Activated CD4-positive, CD25-positive, alpha-beta regulatory T cell treated with anti-CD3 and anti-CD28 coated beads, Interleukin-2, amount 50 U/mL, for 24 hours (primary cell): ENCODE results near the gene SIDT2.
"Not testable (repeated sequence)": the region's sequence is repeated elsewhere in the genome, so short reads cannot be mapped to it uniquely, and the experiment has no call there.

Source experiments
- ATAC-seq, 2 donors: fragments of 150-1000 bp; cut with Tn5 transposase; one replicate each; pipeline ENCODE4 v1.10.0; 2021; ENCODE audit warnings: mild to moderate bottlenecking in 1 of 2, moderate library complexity in 1 of 2

Gene SIDT2

DNA sequence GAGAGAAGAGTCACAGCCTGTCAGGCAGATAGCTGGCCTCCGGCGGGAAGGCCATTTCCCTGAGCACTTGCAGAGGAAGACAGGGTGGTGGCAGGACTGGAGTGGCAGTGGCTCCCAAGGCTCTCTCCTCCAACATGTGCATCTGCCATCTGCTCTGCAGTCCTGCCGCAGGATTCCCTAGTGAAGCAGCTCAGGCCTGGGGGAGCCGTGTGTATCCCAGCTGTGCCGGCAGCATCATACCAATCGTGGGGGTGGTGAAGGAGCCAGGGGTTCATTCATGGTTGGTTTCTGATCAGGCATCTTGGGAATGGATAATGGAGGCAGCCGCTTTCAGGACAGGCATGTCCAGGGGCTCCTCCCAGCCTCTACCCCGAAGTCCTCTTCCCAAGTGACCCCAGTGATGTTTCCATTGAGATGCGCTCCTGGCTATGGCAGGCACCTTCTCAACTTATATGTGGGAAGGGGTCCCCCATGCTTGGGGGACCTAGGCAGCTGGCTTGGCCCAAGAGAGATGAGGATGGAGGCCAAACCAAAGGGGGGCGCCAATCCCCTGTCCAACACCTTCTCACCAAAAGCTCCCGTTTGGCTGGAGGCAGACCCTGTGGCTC, 26.8 kb downstream of the SIDT2 start:
- ATAC-seq: no peak

DNA sequence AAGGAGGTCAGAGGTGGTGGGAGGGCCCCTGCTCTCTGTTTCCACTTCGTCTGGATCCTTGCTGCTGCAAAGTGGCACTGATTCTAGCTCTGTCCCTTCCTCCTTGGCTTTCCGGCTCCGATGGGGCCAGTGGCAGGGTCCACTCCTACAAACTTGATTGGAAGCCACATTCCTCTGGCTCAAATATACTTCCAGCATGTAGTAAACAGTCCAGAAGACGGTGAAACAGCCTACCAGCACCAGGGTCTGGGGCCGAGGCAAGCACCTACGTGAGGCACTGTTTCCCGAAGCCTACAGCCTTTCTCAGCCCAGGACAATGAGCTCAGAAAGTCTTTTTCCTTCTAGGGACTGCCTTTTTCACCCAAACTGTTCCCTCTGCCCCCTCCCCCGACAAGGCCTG, 27.6 kb downstream of the SIDT2 start:
- ATAC-seq: not testable (repeated sequence)

DNA sequence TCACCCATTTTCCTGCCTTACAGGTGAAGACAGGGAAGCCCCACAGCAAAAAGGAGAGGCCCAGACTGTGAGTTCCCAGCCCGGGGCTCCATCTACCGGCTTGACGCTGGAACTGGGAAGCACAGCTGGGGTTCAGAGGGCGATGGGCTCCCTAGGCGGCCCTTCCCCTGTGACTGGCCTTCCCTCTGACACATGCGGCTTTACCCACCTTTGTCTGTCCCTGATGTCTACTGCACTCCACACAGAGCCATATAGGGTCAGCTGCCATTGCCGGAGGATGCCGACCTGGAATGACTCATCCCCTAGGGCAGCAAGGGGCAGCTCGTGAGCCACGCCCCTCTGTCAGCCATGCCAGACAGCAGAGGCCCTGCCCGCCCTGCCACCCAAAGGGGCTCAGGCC, 28.3 kb downstream of the SIDT2 start:
- not testable (repeated sequence) for ATAC-seq

DNA sequence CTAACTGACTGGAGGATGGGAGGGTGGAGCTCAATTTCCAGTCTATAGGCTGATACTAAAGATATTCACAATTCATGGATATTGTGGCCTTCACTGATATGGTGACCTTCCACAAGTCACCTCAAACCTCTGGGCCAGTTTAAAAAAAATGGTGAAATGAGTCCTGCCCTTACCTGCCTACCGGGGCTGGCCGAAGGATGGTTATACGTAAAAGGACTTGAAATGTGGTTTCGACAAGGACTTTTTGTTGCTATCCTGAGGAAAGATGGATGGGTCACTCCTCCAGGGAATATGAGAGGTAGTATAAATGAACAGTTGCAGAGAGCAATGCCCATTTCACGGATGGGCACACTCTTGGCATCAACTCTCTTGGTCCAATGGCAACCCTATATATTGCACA, 28.9 kb downstream of the SIDT2 start:
- not testable (repeated sequence) for ATAC-seq

DNA sequence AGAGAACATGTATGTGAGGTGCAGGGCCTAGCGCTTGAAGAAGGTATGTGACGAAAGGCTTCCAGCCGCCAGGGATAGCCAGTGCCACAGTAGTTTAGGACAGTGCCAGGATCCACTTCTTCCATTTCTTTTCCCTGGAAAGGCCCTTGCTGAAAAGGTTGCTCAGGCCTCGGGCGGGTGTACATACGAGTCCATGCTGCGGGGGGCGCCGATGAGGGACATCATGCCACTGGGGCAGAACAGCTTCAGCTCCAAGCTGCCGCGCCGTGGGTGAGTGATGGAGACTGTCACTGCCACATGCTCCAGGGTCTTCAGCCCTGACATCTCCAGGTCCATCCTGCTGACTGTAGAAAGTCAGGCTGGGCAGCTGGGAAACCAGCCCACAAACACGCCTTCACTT, 30.2 kb downstream of the SIDT2 start:
- not testable (repeated sequence) for ATAC-seq

DNA sequence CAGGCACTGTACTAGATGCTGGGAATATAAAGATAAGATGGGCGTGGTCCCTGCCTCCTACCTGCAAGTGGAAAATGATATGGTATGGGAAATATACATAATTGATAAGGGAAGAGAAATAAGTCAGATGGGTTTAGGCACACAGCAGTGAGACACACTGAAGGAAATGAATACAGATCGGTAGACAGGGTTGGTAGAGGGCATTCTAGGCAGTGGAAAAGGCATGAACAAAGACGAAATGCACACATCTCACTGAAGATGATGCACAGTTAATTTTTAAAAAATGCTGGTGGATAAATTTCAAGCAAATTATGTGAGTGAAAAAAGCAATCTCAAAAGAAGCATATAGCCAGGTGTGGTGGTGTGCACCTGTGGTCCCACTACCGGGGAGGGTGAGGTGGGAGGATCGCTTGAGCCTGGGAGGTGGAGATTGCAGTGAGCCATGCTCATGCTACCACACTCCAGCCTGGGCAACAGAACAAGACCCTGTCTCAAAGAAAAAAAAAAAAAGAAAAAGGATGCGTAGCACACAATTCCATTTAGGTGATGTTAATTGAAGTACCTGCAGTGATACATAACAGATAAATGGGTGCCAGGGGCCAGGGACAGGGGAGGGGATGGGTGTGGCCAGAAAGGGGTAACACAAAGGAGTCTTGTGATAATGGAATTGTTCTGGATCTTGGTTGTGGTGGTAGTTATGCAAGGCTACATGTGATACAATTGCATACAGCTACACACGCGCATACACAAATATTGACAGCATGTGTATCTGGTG, 31.0 kb downstream of the SIDT2 start:
- ATAC-seq: not testable (repeated sequence)

DNA sequence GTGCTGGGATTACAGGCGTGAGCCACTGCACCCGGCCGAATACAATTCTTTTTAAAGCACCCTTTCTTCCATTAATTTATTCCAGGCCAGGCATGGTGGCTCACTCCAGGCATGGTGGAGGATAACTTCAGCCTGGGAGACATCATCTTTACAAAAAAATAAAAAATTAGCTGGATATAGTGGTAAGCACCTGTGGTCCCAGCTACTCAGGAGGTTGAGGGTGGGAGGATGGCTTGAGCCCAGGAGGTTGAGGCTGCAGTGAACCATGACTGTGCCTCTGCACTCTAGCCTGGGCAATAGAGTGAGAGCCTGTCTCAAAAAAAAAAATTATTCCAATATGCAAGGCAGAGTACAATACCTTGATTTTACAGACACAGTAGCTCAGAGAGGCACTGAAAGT, 32.1 kb downstream of the SIDT2 start:
- no peak for ATAC-seq

DNA sequence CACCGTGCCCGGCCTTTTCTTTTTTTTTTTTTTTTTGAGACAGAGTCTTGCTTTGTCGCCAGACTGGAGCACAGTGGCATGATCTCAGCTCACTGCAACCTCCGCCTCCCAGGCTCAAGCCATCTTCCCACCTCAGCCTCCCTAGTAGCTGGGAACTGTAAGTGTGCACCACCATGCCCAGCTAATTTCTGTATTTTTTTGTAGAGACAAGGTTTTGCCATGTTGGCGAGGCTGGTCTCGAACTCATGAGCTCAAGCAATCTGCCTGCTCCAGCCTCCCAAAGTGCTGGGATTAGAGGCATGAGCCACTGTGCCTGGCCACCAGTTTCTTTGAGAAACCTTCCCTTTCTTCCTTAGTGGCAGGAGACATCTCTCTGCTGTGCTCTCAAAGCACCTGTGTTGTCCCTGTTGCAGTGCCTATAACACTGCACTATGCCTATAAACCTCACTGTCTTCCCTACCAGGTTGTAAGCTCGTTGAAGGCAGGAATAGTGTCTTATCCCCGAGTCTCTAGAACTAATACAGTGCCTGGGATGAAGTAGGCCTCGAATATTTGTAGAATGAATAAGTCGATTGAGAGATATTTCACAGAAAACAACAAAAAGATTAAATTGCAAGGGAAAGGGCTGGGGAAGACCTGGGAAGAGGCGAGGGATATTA, 34.3 kb downstream of the SIDT2 start:
- no peak for ATAC-seq

DNA sequence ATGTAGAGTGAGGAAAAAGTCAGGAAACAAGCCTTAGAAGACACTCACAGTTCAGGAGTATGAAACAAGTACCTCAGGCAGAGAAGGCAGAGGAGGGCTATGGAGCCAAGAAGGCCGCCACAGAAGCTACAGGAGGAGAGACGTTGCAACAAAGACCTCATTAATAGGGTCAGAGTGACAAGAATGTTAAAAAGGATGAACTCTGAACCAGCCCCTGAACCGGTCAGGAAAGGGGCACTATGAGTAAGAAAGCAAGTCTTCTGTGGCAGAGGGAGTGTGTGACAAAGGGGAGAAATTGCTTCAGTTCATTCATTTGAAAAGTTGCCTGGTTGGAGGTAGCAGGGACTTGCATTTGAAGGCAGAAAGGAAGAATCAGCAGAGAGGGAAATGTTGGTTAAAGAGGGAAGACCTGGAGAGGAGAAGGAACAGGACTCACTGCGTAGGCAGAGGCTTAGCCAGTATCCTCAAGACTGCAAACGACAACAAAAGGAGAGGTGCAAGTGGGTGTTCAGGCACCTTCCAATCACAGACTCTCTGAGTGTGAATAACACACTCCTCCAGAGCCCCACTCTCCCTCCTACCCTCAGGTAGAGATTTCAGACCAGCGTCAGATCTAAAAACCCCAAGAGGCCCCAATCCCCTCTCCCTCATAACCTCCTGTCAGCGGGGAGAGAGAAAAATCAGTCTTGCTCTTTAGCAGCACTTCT, 36.0 kb downstream of the SIDT2 start:
- no peak for ATAC-seq

DNA sequence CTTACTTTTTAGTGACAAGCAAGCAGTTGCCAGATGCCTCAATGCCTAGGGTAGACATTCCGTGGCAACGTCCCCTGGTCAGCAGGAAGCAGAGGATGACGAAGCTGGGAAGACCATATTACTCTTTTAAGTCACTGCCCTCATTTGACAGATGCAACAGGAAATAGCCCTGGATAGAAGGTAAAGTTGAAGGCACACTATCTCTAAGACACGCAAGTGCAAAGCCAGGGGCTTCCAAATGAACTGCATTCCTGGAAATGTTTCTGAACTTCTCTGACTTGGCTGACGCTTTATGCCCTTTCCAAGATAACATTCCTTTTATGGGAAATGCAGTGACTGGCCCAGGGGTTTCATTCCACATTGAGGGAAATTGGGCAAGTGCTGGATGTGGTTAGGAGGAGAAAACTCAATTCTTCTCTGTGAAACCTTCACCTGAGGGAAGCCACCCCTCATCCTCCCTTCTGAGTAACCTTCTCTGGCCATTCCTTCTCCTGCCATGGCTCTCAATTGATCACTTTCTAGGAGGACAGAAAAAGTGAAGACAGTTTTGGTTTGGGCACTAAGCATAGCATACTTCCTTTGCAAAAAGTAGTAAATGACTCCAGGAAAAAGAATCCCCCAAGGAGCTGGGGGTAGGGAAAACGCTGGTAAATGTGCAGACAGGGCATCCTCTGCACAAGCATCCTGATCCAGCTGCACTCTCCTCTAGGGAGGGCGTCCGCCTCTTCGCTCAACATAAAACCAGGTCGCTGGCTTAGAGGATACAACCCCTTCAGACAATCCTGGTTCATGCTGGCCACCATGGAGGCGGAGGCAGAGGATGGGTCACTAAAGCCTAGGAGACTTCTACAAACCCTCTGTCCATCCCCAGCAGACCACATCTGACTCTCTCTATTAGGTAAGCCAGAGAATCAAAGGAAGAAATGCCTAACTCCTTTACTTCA, 38.9 kb downstream of the SIDT2 start:
- no peak for ATAC-seq

DNA sequence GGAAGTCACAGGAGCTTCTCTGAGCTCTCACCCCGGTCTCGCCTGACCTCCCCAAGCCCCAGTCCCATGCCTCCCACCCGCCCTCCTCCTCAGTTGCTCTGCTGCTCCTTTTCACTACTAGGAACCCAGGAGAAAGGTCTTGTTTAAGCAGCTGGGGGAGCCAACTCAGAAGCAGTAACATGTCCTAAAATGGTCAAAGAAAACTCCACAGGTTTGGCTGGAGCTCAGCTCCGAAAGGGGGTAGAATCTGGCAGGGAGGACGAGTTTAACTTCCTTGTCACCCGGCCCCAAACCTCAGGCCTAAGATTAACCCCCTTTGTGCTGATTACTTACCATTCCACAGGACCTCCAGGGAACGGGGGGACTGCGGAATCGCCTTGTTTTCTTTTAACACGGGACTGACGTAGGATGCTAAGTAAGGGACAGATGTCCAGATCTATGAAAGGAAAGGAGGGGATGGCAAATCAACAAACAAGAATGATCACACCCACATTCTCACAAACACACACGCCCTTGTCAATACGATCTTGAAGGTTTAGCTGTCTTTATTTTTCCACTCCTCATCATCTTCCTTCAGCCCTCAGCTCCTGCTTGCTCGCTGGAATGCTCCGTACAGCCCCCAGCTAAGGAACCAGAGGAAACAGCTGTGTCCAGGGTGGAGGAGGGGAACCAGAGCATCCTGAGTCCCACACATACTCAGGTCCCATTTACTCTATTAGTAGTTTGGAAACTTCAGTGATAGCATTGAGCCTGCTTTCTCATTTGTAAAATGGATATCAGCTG, 39.8 kb downstream of the SIDT2 start:
- no peak for ATAC-seq

DNA sequence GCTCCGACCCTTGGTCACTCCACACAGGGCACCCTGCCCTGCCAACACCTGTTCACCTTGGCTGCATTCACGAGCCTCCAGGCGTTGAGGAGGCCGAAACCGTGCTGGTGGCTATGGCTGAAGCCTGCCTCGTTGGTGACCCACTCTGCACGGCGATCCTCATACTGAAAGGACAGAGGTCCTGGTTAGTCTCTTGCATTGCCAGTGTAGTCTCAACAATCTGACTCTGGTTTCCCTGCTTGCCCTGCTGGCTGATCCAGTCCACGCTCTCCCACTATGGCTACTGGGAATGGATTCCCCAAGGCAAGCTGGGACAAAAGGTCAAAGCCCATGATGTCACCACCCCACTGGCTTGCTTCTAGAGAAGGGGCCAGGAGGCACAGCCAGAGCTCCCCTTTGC, 40.5 kb downstream of the SIDT2 start:
- ATAC-seq: no peak

DNA sequence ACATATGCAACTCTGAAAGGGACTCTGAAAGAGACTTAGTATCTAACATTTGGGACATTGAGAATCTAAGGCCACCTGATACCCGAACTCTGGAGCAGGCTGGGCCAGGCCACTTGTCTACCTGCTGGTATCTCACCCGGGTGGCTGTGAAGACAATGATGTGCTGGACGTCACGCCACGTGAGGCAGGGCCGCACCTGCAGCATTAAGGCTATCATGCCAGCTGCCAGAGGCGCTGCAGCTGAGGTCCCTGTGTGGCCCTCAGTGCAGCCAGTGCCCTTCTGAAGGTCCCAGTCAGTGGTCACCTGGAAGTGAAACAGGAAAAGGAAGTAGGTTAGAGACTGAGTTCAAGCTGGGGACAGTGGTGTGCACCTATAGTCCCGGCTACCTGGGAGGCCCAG, 40.9 kb downstream of the SIDT2 start:
- ATAC-seq: no peak

DNA sequence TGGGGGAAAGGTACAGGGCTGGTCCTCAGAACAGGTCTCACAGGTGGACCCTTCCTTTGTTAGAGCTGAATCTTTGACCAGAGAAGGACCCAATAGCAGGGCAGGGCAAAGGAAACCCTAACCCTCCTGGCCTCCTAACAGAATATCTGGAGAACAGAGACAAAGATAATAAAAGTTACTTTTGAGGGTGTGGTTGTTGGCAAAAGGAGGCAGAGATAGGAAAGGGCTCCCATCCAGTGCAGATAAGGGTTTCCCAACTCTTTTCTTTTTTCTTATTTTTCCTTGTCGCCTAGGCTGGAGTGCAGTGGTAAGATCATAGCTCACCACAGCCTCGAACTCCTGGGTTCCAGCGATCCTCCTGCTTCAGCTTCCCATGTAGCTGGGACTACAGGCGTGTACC, 41.5 kb downstream of the SIDT2 start:
- no peak for ATAC-seq

DNA sequence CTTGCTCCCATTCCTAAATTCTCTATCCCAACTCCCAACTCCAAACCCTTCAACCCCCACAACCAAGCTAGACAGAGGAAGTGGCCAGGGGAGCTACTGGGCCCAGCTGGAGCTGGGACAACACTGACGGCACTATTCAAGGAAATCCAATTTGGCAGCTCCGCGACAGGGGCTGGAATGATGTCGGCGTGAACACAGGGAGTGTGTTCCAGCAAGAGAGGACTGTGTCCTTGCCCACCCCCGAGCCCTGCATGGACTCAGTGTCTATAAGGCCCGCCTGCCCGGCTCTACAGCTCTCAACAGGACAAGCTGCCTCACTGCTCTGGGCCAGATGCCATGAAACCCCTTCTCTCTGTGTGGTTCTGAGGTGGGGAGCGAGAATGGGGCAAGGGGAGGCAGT, 42.0 kb downstream of the SIDT2 start:
- no peak for ATAC-seq

DNA sequence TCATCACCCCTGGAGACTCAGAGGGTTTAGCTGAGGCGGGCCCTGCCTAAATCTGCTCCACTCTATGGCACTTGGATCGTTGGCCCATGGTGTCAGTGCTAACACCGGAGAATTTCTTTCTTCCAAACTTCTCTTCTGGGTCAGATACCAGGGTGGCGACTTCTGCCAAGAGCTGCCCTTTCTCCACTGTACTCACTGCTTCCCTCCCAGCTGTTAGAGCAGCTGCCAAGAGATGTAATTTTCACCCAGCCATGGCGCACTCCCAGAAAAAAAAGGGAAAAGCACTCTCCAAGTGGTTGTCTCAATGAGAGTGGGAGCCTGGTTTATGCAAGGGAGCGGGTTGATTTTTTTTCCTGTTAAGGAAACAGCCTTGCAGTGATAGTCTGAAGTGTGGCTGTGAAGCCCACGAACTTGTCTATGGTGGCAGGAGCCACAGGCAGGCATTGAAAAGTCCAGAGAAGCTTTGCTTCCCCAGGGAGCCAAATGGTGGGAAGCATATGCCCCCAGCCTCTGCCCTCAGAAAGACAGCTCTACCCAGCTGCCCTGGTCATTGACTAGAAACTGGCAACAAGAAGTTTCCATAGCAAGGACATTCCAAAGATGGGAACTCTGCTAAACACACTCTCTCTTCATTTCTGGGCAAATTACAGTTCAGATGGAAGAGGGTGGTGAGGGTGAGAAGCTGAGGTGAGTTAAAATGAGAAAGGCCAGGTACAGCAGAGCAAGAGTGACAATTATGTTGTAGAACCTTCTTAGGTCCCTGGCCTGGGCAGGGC, 42.6 kb downstream of the SIDT2 start:
- ATAC-seq: no peak

DNA sequence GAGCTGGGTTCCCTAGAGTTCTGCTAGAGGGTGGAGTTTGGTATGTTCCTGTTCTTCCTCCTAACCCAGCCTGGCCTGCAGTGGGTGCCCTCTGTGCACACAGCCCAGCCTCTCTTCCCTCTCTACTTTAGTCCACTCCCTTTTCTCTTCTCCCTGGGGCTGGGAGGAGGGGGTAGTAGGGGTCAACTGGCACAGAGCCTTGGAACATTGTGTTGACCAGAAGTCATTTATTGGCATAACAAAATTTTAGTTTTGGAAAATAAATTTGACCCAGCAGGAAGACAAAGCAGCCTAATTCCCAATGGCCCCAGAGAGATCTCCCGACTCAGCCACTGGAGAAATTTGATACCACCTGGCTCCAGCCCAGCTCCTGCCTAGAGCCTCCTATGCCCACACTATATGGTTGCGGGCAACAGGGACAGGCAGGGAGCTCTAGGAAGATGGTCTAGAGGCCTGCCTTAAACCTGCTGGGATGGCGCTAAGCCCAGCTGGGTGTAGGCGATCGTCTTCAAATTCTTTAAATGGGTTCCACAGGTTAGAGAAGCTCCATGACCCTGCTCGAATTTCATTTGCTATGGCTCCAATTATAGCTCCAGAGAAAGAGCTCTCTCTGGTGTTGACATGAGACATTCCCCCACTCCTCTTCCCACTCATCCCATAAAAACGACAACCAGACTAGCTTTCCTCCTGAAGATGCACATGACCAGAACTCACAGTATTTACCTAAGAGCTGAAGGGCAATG, 43.4 kb downstream of the SIDT2 start:
- no peak for ATAC-seq

DNA sequence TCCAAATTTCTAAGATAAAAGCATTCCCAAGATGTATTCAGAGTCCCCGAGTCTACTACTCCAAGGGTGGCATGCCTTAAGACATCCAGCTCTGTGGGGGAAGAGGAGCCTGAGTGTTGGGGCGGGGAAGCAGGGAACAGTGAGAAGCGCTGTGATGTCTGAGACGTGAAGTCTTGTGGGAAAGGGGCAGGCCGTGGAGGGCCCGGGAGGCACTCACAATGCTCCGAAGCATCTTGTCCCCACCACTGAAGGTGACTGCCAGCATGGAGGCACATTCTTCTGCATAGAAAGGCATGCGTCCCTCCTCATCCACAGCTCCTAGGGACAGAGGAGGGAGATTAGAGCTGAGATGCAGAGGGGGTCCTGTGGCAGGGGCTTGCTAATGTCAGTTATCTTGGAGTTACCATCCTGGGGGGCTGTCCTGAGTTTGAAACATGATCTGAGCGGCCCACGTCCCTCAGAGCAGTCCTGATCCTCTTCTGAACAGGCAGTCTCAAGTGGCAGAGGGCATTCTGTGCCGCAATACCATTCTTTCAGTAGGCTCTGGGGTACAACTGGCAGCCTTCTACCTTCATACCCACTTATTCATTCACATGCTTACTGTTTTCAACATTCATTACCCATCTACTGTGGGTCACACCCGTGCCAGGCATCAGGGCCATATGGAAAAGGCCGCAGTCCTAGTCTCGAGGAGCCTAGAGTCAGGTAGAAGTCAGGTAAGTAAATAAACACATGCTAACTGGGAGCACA, 44.6 kb downstream of the SIDT2 start:
- no peak for ATAC-seq
